ENCODE results near the gene GRHPR. TPM values are rescaled to one million over a fixed set of nuclear protein-coding genes. Genes with fewer than 3 reads are reported as not detected.
"Not testable (repeated sequence)": the region's sequence is repeated elsewhere in the genome, so short reads cannot be mapped to it uniquely, and the experiment has no call there.

GRHPR gene
- total RNA-seq, 3 donors from 2014 or later: 117 to 144 (median 140) TPM

DNA sequence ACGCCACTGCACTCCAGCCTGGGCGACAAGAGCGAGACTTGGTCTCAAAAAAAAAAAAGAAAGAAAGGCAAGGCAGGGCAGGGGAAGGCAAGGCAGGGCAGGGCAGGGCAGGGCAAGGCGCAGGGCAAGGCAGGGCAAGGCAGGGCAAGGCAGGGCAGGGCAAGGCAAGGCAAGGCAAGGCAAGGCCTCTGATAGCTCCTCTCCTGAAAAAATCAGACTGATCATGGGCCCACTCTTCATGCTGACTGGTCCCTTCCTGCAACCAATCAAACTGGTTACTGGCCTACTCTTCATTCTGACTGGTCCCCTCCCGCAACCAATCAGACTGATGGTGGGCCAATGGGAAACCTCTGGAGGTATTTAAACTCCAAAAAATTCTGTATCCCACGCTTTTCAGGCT lies 46.1 kb downstream of the GRHPR start:
- Histone ChIP-seq H3K27ac (no peak overlapping the region), H3K36me3 (no peaks in the 10 kb centered on the region), H3K4me3 (no peak overlapping the region), H3K4me1 (no peaks in the 10 kb centered on the region), H3K27me3 (no peaks in the 10 kb centered on the region), H3K9me3 (no peaks in the 10 kb centered on the region)
- DNase-seq (ENCODE audit: low spot score in 2 of 2): no peak
- intact Hi-C loops (cut with DNase I; ENCODE audit: low total_unique reads): no loop called here
- TF ChIP-seq, protein P1, sequence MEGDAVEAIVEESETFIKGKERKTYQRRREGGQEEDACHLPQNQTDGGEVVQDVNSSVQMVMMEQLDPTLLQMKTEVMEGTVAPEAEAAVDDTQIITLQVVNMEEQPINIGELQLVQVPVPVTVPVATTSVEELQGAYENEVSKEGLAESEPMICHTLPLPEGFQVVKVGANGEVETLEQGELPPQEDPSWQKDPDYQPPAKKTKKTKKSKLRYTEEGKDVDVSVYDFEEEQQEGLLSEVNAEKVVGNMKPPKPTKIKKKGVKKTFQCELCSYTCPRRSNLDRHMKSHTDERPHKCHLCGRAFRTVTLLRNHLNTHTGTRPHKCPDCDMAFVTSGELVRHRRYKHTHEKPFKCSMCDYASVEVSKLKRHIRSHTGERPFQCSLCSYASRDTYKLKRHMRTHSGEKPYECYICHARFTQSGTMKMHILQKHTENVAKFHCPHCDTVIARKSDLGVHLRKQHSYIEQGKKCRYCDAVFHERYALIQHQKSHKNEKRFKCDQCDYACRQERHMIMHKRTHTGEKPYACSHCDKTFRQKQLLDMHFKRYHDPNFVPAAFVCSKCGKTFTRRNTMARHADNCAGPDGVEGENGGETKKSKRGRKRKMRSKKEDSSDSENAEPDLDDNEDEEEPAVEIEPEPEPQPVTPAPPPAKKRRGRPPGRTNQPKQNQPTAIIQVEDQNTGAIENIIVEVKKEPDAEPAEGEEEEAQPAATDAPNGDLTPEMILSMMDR (IDR thresholded peaks at IDR 0.05): no peak
- TF ChIP-seq POLR2AphosphoS5 (IDR thresholded peaks at IDR 0.05) (no peak), POLR2A (IDR thresholded peaks at IDR 0.05) (no peak)

DNA sequence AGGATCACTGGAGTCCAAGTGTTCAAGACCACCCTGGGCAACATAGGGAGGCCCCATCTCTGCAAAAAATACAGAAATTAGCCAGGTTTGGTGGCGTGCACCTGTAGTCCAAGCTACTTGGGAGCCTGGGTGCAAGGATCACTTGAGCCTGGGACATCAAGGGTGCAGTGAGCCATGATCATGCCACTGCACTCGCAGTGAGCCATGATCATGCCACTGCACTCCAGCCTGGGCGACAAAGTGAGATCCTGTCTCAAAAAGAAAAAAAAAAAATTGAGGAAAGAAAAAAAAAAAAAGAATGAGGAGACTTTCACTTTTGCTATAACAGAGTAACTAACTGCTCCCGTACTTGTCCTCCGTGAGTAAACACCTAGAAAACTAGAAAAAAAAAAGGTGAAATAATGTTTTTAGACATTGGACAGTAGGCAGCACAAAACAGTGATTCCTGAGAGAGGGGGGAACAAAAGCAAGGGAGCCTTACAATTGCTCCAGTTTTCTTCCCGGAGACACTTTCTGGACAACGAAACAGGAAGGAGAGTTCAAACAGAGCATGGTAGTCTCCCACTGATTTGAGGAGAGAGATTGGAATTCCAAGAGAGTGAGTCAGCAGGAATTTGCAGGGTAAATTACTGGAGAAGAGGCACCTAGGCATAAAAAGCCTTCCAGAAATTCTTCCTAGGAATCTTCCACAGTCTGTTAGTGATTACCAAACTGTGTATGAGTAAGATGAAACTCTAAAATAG lies 49.6 kb downstream of the GRHPR start:
- Histone ChIP-seq H3K4me1 (no peaks in the 10 kb centered on the region), H3K27ac (peak overlapping the region; percentile 83 to 87), H3K4me3 (peak overlapping the region; percentile 18 to 54 (median 49)), H3K36me3 (no peaks in the 10 kb centered on the region), H3K27me3 (no peaks in the 10 kb centered on the region), H3K9me3 (no peaks in the 10 kb centered on the region)
- TF ChIP-seq, protein P1 (IDR thresholded peaks at IDR 0.05): no peak
- TF ChIP-seq POLR2A (IDR thresholded peaks at IDR 0.05): no peak
- no peak for TF ChIP-seq POLR2AphosphoS5 (IDR thresholded peaks at IDR 0.05)
- intact Hi-C loops (cut with DNase I; ENCODE audit: low total_unique reads): no loop called here
- DNase-seq (ENCODE audit: low spot score in 2 of 2): no peak

DNA sequence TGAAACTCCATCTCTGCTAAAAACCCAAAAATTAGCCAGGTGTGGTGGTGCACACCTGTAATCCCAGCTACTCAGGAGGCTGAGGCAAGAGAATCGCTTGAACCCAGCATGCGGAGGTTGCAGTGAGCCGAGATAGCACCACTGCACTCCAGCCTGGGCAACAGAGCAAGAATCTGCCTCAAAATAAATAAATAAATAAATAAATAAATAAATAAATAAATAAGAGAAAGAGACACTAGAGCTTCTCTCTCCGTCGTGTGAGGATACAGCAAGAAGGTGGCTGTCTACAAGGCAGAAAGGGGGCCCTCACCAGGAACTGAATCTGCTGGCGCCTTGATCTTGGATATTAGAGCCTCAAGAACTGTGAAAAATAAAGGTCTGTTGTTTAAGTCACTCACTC lies 51.5 kb downstream of the GRHPR start:
- DNase-seq (ENCODE audit: low spot score in 2 of 2); H3K27ac ChIP-seq; H3K9me3 ChIP-seq; H3K36me3 ChIP-seq; H3K27me3 ChIP-seq; H3K4me3 ChIP-seq; intact Hi-C loops (cut with DNase I; ENCODE audit: low total_unique reads); H3K4me1 ChIP-seq: not testable (repeated sequence)

DNA sequence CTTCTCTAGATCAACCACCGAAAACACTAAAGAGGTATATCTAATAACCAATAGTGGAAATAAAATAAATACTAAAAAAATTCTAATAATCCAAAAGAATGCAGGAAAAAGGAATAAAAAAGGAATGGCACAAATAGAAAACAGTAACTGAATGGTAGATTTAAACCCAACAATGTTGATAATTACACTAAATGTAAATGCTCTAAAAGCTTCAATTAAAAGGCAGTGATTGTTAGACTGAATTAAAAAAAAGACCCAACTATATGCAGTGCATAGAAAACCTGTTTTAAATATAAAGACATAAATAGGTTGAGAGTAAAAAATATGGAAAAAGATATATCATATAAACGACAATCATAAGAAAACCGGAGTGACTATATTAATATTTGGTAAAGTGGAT lies 51.9 kb downstream of the GRHPR start:
- no peak for DNase-seq (ENCODE audit: low spot score in 2 of 2)
- no peaks in the 10 kb centered on the region for H3K4me1 ChIP-seq
- H3K27me3 ChIP-seq: no peaks in the 10 kb centered on the region
- H3K9me3 ChIP-seq: no peaks in the 10 kb centered on the region
- no peak overlapping the region for H3K4me3 ChIP-seq
- intact Hi-C loops (cut with DNase I; ENCODE audit: low total_unique reads): no loop called here
- TF ChIP-seq, protein P1 (IDR thresholded peaks at IDR 0.05): no peak
- no peak for TF ChIP-seq POLR2AphosphoS5 (IDR thresholded peaks at IDR 0.05)
- TF ChIP-seq POLR2A (IDR thresholded peaks at IDR 0.05): no peak
- H3K27ac ChIP-seq: no peak overlapping the region
- no peaks in the 10 kb centered on the region for H3K36me3 ChIP-seq

DNA sequence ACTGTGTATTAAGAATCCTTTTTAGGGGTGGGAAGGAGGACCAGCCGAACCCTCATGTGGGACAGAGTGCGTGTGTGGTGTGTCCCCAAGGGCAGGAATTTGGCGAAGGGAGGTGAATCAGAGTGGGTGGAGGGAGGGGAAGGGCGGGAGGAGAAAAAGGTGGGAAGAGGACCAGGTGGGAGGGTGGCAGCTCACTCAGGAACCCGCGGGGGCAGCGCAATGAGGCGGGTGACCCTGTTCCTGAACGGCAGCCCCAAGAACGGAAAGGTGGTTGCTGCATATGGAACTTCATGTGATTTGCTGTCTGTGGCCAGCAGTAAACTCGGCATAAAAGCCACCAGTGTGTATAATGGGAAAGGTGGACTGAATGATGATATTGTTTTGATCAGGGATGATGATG lies 54.4 kb downstream of the GRHPR start:
- DNase-seq (ENCODE audit: low spot score in 2 of 2): no peak
- Histone ChIP-seq H3K36me3 (no peaks in the 10 kb centered on the region), H3K4me1 (no peaks in the 10 kb centered on the region), H3K27ac (no peak overlapping the region), H3K4me3 (no peak overlapping the region), H3K9me3 (no peaks in the 10 kb centered on the region), H3K27me3 (peaks cover 0 to 5% of the 10 kb centered on the region in 2 donors)
- intact Hi-C loops (cut with DNase I; ENCODE audit: low total_unique reads): no loop called here
- TF ChIP-seq POLR2A (IDR thresholded peaks at IDR 0.05) (no peak), POLR2AphosphoS5 (IDR thresholded peaks at IDR 0.05) (no peak)
- TF ChIP-seq, protein P1 (IDR thresholded peaks at IDR 0.05): no peak

DNA sequence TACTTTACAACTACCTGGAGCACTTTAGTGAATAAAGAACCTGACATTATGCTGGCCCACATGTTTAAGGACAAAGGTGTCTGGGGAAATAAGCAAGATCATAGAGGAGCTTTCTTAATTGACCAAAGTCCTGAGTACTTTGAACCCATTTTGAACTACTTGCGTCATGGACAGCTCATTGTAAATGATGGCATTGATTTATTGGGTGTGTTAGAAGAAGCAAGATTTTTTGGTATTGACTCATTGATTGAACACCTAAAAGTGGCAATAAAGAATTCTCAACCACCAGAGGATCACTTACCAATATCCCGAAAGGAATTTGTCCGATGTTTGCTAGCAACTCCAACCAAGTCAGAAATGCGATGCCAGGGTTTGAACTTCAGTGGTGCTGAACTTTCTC lies 54.9 kb downstream of the GRHPR start:
- DNase-seq (ENCODE audit: low spot score in 2 of 2); H3K27ac ChIP-seq; H3K36me3 ChIP-seq; H3K9me3 ChIP-seq; H3K27me3 ChIP-seq; H3K4me1 ChIP-seq; H3K4me3 ChIP-seq; intact Hi-C loops (cut with DNase I; ENCODE audit: low total_unique reads): not testable (repeated sequence)

DNA sequence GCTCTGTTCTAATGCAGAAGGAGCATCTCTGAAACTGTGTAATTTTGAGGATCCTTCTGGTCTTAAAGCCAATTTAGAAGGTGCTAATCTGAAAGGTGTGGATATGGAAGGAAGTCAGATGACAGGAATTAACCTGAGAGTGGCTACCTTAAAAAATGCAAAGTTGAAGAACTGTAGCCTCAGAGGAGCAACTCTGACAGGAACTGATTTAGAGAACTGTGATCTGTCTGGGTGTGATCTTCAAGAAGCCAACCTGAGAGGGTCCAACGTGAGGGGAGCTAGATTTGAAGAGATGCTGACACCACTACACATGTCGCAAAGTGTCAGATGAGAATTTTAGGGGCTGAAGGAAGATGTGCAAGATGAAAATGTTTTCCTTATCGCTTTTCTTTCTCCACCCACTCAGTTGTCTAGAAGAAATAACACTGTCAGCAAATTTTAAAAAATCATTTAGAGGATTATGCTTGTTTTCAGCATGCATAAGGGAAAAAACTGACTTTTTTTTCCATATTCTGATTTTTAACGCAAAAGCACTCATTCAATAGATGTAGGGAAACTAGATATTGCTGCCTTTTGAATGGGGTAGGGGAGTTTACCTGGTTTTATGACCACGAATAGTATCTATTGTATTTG lies 55.6 kb downstream of the GRHPR start:
- H3K27ac ChIP-seq; intact Hi-C loops (cut with DNase I; ENCODE audit: low total_unique reads); H3K4me1 ChIP-seq; DNase-seq (ENCODE audit: low spot score in 2 of 2); H3K27me3 ChIP-seq; H3K36me3 ChIP-seq; H3K9me3 ChIP-seq; H3K4me3 ChIP-seq: not testable (repeated sequence)
